Measurements from ENCODE around the gene COPA. TPM values are rescaled to one million over a fixed set of nuclear protein-coding genes. Genes with fewer than 3 reads are reported as not detected.
"Not testable (repeated sequence)": the region's sequence is repeated elsewhere in the genome, so short reads cannot be mapped to it uniquely, and the experiment has no call there.

Gene COPA
- total RNA-seq, 8 experiments from 2014 or later, result 134 to 326 (median 200) TPM

DNA sequence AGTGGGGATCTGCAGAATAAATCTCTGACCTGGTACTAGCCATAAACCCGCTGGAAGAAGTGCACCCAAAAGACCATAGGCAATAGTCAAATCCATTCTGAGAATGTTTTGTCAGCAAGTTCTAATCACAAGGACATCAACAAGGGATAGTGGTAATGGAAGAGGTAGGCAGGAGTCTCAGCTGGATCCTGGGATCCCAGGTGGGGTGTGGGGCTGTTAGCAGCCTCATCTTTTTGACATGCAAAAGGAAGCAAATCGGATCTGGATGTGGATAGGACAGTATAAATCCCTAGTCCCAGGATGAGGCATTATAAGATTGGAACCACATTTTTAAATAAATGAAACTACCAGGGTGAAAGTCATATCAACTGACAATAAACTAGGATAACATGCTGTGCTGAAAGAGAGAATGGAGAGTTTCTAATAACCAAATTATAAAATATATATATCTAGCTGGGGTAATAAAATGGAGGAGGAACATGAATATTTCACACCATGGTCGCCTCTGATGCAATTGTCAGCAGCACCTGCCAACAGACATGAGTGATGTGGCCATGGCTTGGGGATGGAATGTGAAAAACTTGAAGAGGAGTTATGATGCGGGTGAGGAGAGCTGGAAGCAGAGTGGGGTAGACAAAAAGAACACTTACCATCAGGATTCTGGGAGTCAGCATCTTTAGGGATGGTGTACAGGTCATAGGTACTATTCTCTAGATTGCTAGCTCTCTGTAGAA, 34.4 kb downstream of the COPA start:
- no peak overlapping the region for H3K4me3 ChIP-seq
- peaks cover 8% of the 10 kb centered on the region in 2 donors for H3K4me1 ChIP-seq (replicated peaks in 1 of 2)
- in situ Hi-C loops (cut with MboI; ENCODE audit: low pct_unique_long_range_greater_than_20kb in 2 of 9, low sequenced_read_pairs in 9 of 9, unreplicated experiment in 9 of 9), result no loop called here
- no peak for ATAC-seq (replicated peaks in 6 of 8)
- WGBS, 10 experiments, result 0 to 83% (median 76%) methylated on average over 1 to 4 of the region's 4 CpGs
- H3K27ac ChIP-seq, result no peak overlapping the region

DNA sequence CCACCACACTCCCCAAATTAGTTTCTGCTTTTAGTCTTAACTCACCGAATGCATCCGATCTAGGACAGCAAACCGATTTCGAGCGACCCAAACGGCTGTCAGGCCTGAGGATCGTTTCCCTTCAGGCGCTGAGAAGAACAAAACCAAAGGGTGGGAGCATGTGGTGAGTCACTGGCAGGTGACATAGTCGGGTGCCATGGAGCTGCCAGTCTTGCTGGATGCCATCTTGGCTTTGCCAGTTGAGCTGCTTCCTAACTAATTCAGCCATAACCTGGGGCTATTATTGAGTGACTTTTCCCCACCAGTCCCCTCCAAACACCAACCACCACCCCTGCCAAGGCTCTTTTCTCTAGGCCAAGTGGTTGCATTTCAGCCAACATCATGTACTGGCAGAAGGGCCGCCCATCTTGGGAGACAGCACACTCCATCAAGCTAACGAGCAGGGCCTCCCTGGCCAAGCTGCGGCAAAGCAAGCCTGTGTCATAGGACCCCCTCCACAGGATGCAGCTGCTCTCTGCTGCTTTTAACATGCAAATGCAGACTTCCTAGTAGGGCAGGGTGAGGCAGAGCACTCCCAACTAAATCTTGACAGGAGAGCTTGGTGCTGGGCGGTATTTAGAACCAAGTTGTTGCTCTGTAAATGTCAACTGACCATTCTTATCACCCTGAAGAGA, 35.8 kb downstream of the COPA start:
- peaks cover 8% of the 10 kb centered on the region in 2 donors for H3K4me1 ChIP-seq (replicated peaks in 1 of 2)
- peak overlapping the region in 1 of 2 donors; percentile 4 for H3K27ac ChIP-seq
- peak in 5 of 8 experiments; percentile 58 to 99 (median 97) for ATAC-seq (replicated peaks in 6 of 8)
- in situ Hi-C loops (cut with MboI; ENCODE audit: low pct_unique_long_range_greater_than_20kb in 2 of 9, low sequenced_read_pairs in 9 of 9, unreplicated experiment in 9 of 9), result no loop called here
- WGBS, 10 experiments, result 40 to 100% (median 80%) methylated on average over 2 to 9 of the region's 13 CpGs; no CpG with 5 or more reads in 2 of the 10 experiments
- no peak overlapping the region for H3K4me3 ChIP-seq

DNA sequence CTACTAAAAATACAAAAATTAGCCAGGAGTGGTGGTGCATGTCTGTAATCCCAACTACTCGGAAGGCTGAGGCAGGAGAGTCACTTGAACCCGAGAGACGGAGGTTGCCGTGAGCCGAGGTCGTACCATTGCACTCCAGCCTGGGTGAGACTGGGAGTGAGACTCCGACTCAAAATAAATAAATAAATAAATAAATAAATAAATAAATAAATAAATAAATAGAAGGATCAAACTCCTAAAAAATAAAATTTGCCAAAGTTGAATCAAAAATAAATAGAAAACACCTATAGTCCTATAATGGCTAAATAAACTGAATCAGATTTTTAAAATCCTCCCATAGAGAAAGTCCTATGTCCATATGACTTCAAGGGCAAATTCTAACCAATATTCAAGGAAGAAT, 42.9 kb downstream of the COPA start:
- ATAC-seq (replicated peaks in 6 of 8), result no peak
- Histone ChIP-seq H3K4me1 (replicated peaks in 1 of 2) (no peaks in the 10 kb centered on the region), H3K27ac (no peak overlapping the region), H3K4me3 (no peak overlapping the region)
- 0 to 100% (median 88%) methylated on average over 1 to 7 of the region's 7 CpGs for WGBS, 10 experiments
- in situ Hi-C loops (cut with MboI; ENCODE audit: low pct_unique_long_range_greater_than_20kb in 2 of 9, low sequenced_read_pairs in 9 of 9, unreplicated experiment in 9 of 9), result no loop called here

DNA sequence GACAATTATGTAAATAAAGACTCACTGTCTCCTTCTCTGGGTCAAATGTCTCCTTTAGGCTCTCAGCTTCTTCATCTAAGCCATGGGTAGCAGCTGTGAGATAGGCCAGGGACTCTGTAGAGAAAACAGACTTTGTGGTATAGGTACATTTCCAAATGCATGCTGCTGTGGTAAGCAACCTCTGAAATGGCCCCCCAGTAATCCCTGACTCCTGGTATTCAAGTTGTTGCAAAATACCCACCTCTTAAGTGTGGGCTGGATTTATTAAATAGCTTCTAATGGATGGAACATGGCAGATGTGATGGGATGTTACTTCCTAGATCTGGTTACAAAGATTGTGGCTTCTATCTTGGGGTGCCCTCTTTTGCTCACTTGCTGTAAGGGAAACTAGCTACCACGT, 47.0 kb downstream of the COPA start:
- no peak for ATAC-seq (replicated peaks in 6 of 8)
- WGBS, 10 experiments, result 80 to 100% (median 89%) methylated on average over 1 of the region's 1 CpG; no CpG with 5 or more reads in 3 of the 10 experiments
- H3K27ac ChIP-seq, result no peak overlapping the region
- in situ Hi-C loops (cut with MboI; ENCODE audit: low pct_unique_long_range_greater_than_20kb in 2 of 9, low sequenced_read_pairs in 9 of 9, unreplicated experiment in 9 of 9), result loop anchor here in 1 of 9 experiments (10.0 kb wide), 1 partner anchor 101 kb away; the partner anchor contains the start of gene CASQ1
- H3K4me1 ChIP-seq (replicated peaks in 1 of 2), result no peaks in the 10 kb centered on the region
- H3K4me3 ChIP-seq, result no peak overlapping the region

DNA sequence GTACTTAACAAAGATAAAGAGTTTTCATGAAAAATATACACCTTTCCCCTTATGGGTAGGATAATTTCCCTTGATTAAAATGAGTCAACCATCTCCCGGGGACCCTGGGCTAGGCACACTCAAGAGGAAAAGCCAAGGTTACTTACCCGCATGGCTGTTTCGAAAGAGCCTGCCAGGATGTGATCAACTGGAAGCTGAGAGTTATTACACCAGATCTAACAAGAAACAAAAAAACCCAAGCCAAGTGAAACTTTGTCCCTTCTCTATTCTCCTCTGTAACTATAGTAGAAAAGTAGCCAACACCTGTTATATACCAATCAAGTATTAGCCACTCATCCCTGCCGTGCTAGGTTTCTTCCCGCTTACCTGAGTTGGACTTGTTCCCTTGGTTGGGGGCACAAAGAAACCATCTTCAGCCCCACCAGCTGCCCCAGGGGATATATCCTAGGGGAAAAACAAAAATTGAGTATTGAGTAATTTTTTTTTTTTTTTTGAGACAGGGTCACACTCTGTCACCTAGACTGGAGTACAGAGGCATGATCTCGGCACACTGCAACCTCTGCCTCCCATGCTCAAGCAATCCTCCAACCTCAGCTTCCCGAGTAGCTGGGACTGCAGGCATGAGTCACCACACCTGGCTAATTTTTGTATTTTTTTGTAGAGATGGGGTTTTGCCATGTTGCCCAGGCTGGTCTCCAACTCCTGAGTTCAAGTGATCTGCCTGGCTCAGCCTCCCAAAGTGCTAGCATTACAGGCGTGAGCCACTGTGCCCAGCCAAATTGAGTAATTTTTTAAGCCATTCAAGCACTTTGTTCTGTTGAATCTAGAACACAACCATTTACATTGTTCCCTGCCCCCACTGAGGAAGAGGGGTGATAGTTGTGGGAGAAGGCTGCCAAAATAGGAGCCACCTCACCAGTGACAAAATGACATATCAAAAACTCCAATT, 49.8 kb downstream of the COPA start:
- H3K27ac ChIP-seq, result no peak overlapping the region

GRCh38 chr1:160291248-160292220, 51.5 kb downstream of the COPA start:
- Histone ChIP-seq H3K27ac (no peak overlapping the region), H3K4me1 (replicated peaks in 1 of 2) (no peaks in the 10 kb centered on the region), H3K4me3 (no peak overlapping the region)
- ATAC-seq (replicated peaks in 6 of 8), result peak; percentile 81 to 97 (median 92)
- in situ Hi-C loops (cut with MboI; ENCODE audit: low pct_unique_long_range_greater_than_20kb in 2 of 9, low sequenced_read_pairs in 9 of 9, unreplicated experiment in 9 of 9), result loop anchor here in 1 of 9 experiments (10.0 kb wide), 1 partner anchor 97 kb away; the partner anchor contains the start of gene CASQ1
- 34 to 100% (median 64%) methylated on average over 2 to 10 of the region's 11 CpGs; no CpG with 5 or more reads in 2 of the 10 experiments for WGBS, 10 experiments

More for the DNA sequence above, 49.8 kb downstream of the COPA start:
- WGBS, 10 experiments, result 70 to 100% (median 92%) methylated on average over 1 to 8 of the region's 8 CpGs
- no peaks in the 10 kb centered on the region for H3K4me1 ChIP-seq (replicated peaks in 1 of 2)
- no peak overlapping the region for H3K4me3 ChIP-seq
- in situ Hi-C loops (cut with MboI; ENCODE audit: low pct_unique_long_range_greater_than_20kb in 2 of 9, low sequenced_read_pairs in 9 of 9, unreplicated experiment in 9 of 9), result loop anchor here in 1 of 9 experiments (10.0 kb wide), 1 partner anchor 98 kb away; the partner anchor contains the start of gene CASQ1
- no peak for ATAC-seq (replicated peaks in 6 of 8)

DNA sequence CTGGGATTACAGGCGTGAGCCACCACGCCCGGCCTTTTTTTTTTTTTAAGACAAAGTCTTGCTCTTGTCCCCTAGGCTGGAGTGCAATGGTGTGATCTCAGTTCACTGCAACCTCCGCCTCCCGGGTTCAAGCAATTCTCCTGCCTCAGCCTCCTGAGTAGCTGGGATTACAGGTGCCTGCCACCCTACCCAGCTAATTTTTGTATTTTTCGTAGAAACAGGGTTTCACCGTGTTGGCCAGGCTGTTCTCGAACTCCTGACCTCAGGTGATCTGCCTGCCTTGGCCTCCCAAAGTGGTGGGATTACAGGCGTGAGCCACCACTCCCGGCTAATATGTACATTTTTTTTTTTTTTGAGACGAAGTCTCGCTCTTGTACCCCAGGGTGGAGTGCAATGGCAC, 55.3 kb downstream of the COPA start:
- H3K4me3 ChIP-seq; H3K4me1 ChIP-seq (replicated peaks in 1 of 2); ATAC-seq (replicated peaks in 6 of 8); H3K27ac ChIP-seq; in situ Hi-C loops (cut with MboI; ENCODE audit: low pct_unique_long_range_greater_than_20kb in 2 of 9, low sequenced_read_pairs in 9 of 9, unreplicated experiment in 9 of 9): not testable (repeated sequence)
- 83 to 100% (median 92%) methylated on average over 2 to 12 of the region's 12 CpGs; no CpG with 5 or more reads in 1 of the 10 experiments for WGBS, 10 experiments

- in situ Hi-C loops (cut with MboI; ENCODE audit: low pct_unique_long_range_greater_than_20kb in 2 of 9, low sequenced_read_pairs in 9 of 9, unreplicated experiment in 9 of 9), result no loop called here
- H3K4me3 ChIP-seq, result peak overlapping the region in 3 of 5 donors; percentile 72 to 88 (median 77)
- peak in 1 of 8 experiments; percentile 0 for ATAC-seq (replicated peaks in 6 of 8)
- peaks cover 7 to 9% of the 10 kb centered on the region in 2 donors for H3K4me1 ChIP-seq (replicated peaks in 1 of 2)
- WGBS, 10 experiments, result 50 to 100% (median 89%) methylated on average over 2 to 23 of the region's 23 CpGs; no CpG with 5 or more reads in 1 of the 10 experiments
- no peak overlapping the region for H3K27ac ChIP-seq
Observed at GRCh38 chr1:160285506-160285905, 57.5 kb downstream of the COPA start.

DNA sequence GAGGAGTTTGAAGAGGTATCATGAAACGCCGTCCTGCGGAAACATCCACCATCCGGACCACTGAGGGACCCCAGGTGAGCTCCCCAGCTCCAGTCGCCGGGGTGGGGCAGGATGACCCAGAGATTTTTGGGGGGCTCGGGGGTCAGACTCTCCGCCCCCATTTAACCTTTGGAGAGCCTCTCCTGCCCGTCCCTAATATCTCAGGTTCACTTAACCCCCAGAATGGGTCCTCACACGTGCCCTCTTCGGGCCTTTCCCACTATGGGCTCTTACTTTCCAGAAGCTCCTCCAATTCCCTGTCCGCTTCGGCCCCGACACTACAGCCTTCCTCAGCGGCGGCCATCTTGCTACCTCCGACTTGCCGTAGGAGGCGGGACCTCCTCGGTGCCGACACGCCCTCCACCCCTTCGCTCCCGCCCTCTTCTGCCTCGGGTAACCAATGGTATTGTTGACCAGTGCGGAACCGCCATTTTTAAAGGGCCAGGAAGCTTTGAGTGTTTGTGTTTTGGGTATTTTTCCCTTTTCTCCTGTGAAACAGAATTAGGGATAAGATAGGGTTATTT, 58.2 kb downstream of the COPA start, which contains the start of gene PEX19:
PEX19 (minus strand) TSS at position 352 of the 563 bp plus-strand sequence; CDS start at position 343, 9 bp downstream.
- Histone ChIP-seq H3K4me1 (replicated peaks in 1 of 2) (peaks cover 7 to 9% of the 10 kb centered on the region in 2 donors), H3K27ac (peak within 1 kb of the TSS; percentile 63 to 75), H3K4me3 (peak within 1 kb of the TSS; percentile 72 to 95 (median 87))
- WGBS, 10 experiments, result 0 to 3% (median 0%) methylated on average over 2 to 19 of the region's 27 CpGs; no CpG with 5 or more reads in 1 of the 10 experiments
- in situ Hi-C loops (cut with MboI; ENCODE audit: low pct_unique_long_range_greater_than_20kb in 2 of 9, low sequenced_read_pairs in 9 of 9, unreplicated experiment in 9 of 9), result no loop called here
- ATAC-seq (replicated peaks in 6 of 8), result peak; percentile 95 to 100 (median 99)

GRCh38 chr1:160284220-160284781, 58.7 kb downstream of the COPA start:
- H3K27ac ChIP-seq, result peak overlapping the region; percentile 63 to 75
- ATAC-seq (replicated peaks in 6 of 8), result peak; percentile 44 to 68 (median 56)
- in situ Hi-C loops (cut with MboI; ENCODE audit: low pct_unique_long_range_greater_than_20kb in 2 of 9, low sequenced_read_pairs in 9 of 9, unreplicated experiment in 9 of 9), result no loop called here
- 0 to 8% (median 5%) methylated on average over 7 to 15 of the region's 15 CpGs; no CpG with 5 or more reads in 2 of the 10 experiments for WGBS, 10 experiments
- peak overlapping the region; percentile 72 to 95 (median 87) for H3K4me3 ChIP-seq
- H3K4me1 ChIP-seq (replicated peaks in 1 of 2), result peaks cover 7 to 9% of the 10 kb centered on the region in 2 donors

GRCh38 chr1:160282807-160283206, 60.2 kb downstream of the COPA start:
- in situ Hi-C loops (cut with MboI; ENCODE audit: low pct_unique_long_range_greater_than_20kb in 2 of 9, low sequenced_read_pairs in 9 of 9, unreplicated experiment in 9 of 9), result no loop called here
- Histone ChIP-seq H3K27ac (no peak overlapping the region), H3K4me3 (no peak overlapping the region), H3K4me1 (replicated peaks in 1 of 2) (peaks cover 7 to 9% of the 10 kb centered on the region in 2 donors)
- ATAC-seq (replicated peaks in 6 of 8), result no peak
- WGBS, 10 experiments, result 75 to 94% (median 89%) methylated on average over 1 to 7 of the region's 7 CpGs; no CpG with 5 or more reads in 1 of the 10 experiments
